Liver (tissue), 9 donors: ENCODE results near the gene SIL1. TPM values are rescaled to one million over a fixed set of nuclear protein-coding genes. Genes with fewer than 3 reads are reported as not detected.

ENCODE experiments used
- DNase-seq: peaks from one replicate; pipeline ENCODE4 v3.0.0-alpha.2; 2017; ENCODE audit warnings: low spot score
- H3K27ac ChIP-seq, 2 donors: one replicate each; pipeline ENCODE4 v1.7.0; 2013; ENCODE audit warnings: inconsistent platforms in 2 of 2, low read length in 2 of 2, control low read depth in 1 of 2, low read depth in 1 of 2, mild to moderate bottlenecking in 1 of 2
- H3K27me3 ChIP-seq, 4 donors: one replicate each; pipeline versions ENCODE4 v1.6.1 to v1.7.0; 2013; ENCODE audit warnings: low read length in 3 of 4, inconsistent platforms in 1 of 4, mild to moderate bottlenecking in 1 of 4, moderate library complexity in 1 of 4; ENCODE audit not compliant: control insufficient read depth in 4 of 4, insufficient read depth in 4 of 4
- H3K36me3 ChIP-seq, 4 donors: one replicate each; pipeline versions ENCODE4 v1.6.1 to v1.7.0; 2013; ENCODE audit warnings: low read length in 3 of 4, mild to moderate bottlenecking in 3 of 4, low read depth in 1 of 4, moderate library complexity in 1 of 4; ENCODE audit not compliant: control insufficient read depth in 4 of 4, insufficient read depth in 3 of 4
- H3K4me1 ChIP-seq, 4 donors: one replicate each; pipeline versions ENCODE4 v1.6.1 to v1.7.0; 2013; ENCODE audit warnings: low read length in 3 of 4, mild to moderate bottlenecking in 3 of 4, moderate library complexity in 1 of 4; ENCODE audit not compliant: control insufficient read depth in 4 of 4, insufficient read depth in 4 of 4
- H3K4me3 ChIP-seq, 3 donors: one replicate each; pipeline versions ENCODE4 v1.6.1 to v1.7.0; 2013; ENCODE audit warnings: low read length in 3 of 3, control low read depth in 1 of 3, low read depth in 1 of 3, mild to moderate bottlenecking in 1 of 3
- H3K9ac ChIP-seq, 2 donors: one replicate each; pipeline ENCODE4 v1.7.0; 2013; ENCODE audit warnings: low read length in 2 of 2, mild to moderate bottlenecking in 2 of 2, moderate library complexity in 2 of 2, control low read depth in 1 of 2, low read depth in 1 of 2
- H3K9me3 ChIP-seq, 4 donors: one replicate each; pipeline versions ENCODE4 v1.6.1 to v1.7.0; 2013; ENCODE audit warnings: low read length in 3 of 4; ENCODE audit not compliant: control insufficient read depth in 4 of 4
- ATF3 ChIP-seq: IDR thresholded peaks from 2 replicates; pipeline ENCODE4 v1.6.1; 2016; ENCODE audit warnings: antibody characterized with exemption
- EGR1 ChIP-seq, 2 donors: IDR thresholded peaks; 2 replicates each; pipeline ENCODE4 v1.6.1; 2016 to 2018; ENCODE audit warnings: antibody characterized with exemption in 2 of 2, low read depth in 2 of 2
- FOXA1 ChIP-seq: IDR thresholded peaks from 2 replicates; pipeline ENCODE4 v1.6.1; 2016; ENCODE audit warnings: antibody characterized with exemption
- FOXA2 ChIP-seq: IDR thresholded peaks from 2 replicates; pipeline ENCODE4 v1.6.1; 2016; ENCODE audit warnings: antibody characterized with exemption
- GABPA ChIP-seq, 2 donors: IDR thresholded peaks in 1 of 2; conservative IDR thresholded peaks in 1 of 2; 2 replicates each; pipeline ENCODE4 v1.6.1; 2016; ENCODE audit warnings: antibody characterized with exemption in 2 of 2, mild to moderate bottlenecking in 1 of 2, moderate library complexity in 1 of 2
- HNF4A ChIP-seq, 2 donors: conservative IDR thresholded peaks; 2 replicates each; pipeline ENCODE4 v1.6.1; 2016; ENCODE audit warnings: antibody characterized with exemption in 2 of 2, mild to moderate bottlenecking in 2 of 2
- HNF4G ChIP-seq: IDR thresholded peaks from 2 replicates; pipeline ENCODE4 v1.6.1; 2016; ENCODE audit warnings: antibody characterized with exemption
- JUND ChIP-seq, 2 donors: IDR thresholded peaks; 2 replicates each; pipeline ENCODE4 v1.6.1; 2016; ENCODE audit warnings: antibody characterized with exemption in 2 of 2
- NR2F2 ChIP-seq: IDR thresholded peaks from 2 replicates; pipeline ENCODE4 v1.6.1; 2016; ENCODE audit warnings: antibody characterized with exemption
- RAD21 ChIP-seq, 2 donors: IDR thresholded peaks; 2 replicates each; pipeline ENCODE4 v1.6.1; 2016; ENCODE audit warnings: antibody characterized with exemption in 2 of 2, mild to moderate bottlenecking in 2 of 2
- REST ChIP-seq: IDR thresholded peaks from 2 replicates; pipeline ENCODE4 v1.6.1; 2016; ENCODE audit warnings: antibody characterized with exemption, mild to moderate bottlenecking
- RXRA ChIP-seq, 2 donors: IDR thresholded peaks; 2 replicates each; pipeline ENCODE4 v1.6.1; 2017 to 2018; ENCODE audit warnings: antibody characterized with exemption in 2 of 2, mild to moderate bottlenecking in 1 of 2
- SP1 ChIP-seq: IDR thresholded peaks from 2 replicates; pipeline ENCODE4 v1.6.1; 2018; ENCODE audit warnings: antibody characterized with exemption, mild to moderate bottlenecking
- TAF1 ChIP-seq: conservative IDR thresholded peaks from 2 replicates; pipeline ENCODE4 v1.6.1; 2016; ENCODE audit warnings: antibody characterized with exemption, mild to moderate bottlenecking
- YY1 ChIP-seq: IDR thresholded peaks from 2 replicates; pipeline ENCODE4 v1.6.1; 2016; ENCODE audit warnings: antibody characterized with exemption, mild to moderate bottlenecking
- WGBS: extraction: QIAGEN DNeasy Blood & Tissue Kit; methylation state at CpG from one replicate; pipeline ENCODE4 v1.1.7; 2013; 5-methylcytosine and 5-hydroxymethylcytosine counted together
- polyA plus RNA-seq, 2 donors: library from polyadenylated mRNA; stranded (reverse) in 1 of 2; unstranded in 1 of 2; fragments of 200-250 nt in 1 of 2; fragments of >200 nt in 1 of 2; fragmentation: Nextera tagmentation in 1 of 2; extraction: Ambion mirVana in 1 of 2; gene quantifications; one replicate each; pipeline versions ENCODE4 v1.2.1 to v1.2.3, GENCODE V29; 2013 to 2015
- total RNA-seq, 2 donors: library from RNA; depleted of rRNA; stranded (reverse); fragments of >200 nt; gene quantifications; one replicate each; pipeline ENCODE4 v1.2.3, GENCODE V29; 2014
- TF ChIP-seq, protein P1 (sequence below): IDR thresholded peaks from 2 replicates; pipeline ENCODE4 v1.6.1; 2016; ENCODE audit warnings: antibody characterized with exemption
- donor health status: healthy.
- donor health status: healthy.
- donor health status: healthy.
- donor health status: healthy.
- donor health status: healthy.

SIL1 gene
- total and polyA plus RNA-seq, 4 donors, result 38.1 to 95.1 (median 76.2) TPM

GRCh38 chr5:138935466-138935865 is 262.7 kb downstream of the SIL1 start:
- WGBS, result 93% methylated on average over 10 of the region's 10 CpGs

DNA sequence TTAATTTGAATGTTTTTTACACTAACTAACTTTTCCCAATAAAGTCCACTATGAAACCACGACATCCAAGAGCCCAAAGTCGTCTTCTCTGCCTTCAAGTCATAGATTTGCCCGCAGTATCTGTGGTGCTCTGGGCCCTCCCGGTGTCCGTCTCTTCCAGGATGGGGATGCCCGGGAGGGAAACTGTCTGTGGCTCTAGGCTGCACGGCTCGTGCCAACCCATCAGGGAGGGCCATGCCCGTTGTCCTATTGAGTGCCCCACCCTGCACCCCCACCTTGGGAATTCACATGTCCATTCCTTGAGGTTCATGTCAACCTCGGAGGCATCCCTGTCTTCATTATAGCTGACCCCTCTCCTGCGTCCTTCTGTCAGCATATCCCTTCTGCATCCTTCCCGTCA is 263.2 kb downstream of the SIL1 start:
- Histone ChIP-seq H3K4me1 (peaks cover 0 to 9% (median 2%) of the 10 kb centered on the region in 4 donors), H3K9me3 (no peaks in the 10 kb centered on the region), H3K9ac (no peak overlapping the region), H3K36me3 (peaks cover 18 to 56% (median 34%) of the 10 kb centered on the region in 4 donors), H3K4me3 (no peak overlapping the region), H3K27ac (no peak overlapping the region), H3K27me3 (no peaks in the 10 kb centered on the region)
- 97% methylated on average over 12 of the region's 12 CpGs for WGBS
- TF ChIP-seq GABPA (IDR thresholded peaks at IDR 0.05 in 1 of 2, conservative IDR thresholded peaks at IDR 0.05 in 1 of 2) (no peak), HNF4G (no peak), YY1 (no peak), NR2F2 (no peak), TAF1 (no peak), FOXA1 (no peak), FOXA2 (no peak), RAD21 (IDR thresholded peaks at IDR 0.05) (no peak), ATF3 (no peak), EGR1 (IDR thresholded peaks at IDR 0.05; ENCODE audit: low read depth in 2 of 2) (no peak), HNF4A (conservative IDR thresholded peaks at IDR 0.05) (no peak), SP1 (no peak), JUND (IDR thresholded peaks at IDR 0.05) (no peak), RXRA (IDR thresholded peaks at IDR 0.05) (no peak), REST (no peak)
- TF ChIP-seq, protein P1, sequence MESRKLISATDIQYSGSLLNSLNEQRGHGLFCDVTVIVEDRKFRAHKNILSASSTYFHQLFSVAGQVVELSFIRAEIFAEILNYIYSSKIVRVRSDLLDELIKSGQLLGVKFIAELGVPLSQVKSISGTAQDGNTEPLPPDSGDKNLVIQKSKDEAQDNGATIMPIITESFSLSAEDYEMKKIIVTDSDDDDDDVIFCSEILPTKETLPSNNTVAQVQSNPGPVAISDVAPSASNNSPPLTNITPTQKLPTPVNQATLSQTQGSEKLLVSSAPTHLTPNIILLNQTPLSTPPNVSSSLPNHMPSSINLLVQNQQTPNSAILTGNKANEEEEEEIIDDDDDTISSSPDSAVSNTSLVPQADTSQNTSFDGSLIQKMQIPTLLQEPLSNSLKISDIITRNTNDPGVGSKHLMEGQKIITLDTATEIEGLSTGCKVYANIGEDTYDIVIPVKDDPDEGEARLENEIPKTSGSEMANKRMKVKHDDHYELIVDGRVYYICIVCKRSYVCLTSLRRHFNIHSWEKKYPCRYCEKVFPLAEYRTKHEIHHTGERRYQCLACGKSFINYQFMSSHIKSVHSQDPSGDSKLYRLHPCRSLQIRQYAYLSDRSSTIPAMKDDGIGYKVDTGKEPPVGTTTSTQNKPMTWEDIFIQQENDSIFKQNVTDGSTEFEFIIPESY, result no peak
- peak; percentile 30 for DNase-seq

More at GRCh38 chr5:138935466-138935865, 262.7 kb downstream of the SIL1 start:
- H3K4me1 ChIP-seq, result peaks cover 0 to 9% (median 2%) of the 10 kb centered on the region in 4 donors
- TF ChIP-seq REST, result no peak
- no peaks in the 10 kb centered on the region for H3K9me3 ChIP-seq
- no peak overlapping the region for H3K9ac ChIP-seq
- no peaks in the 10 kb centered on the region for H3K27me3 ChIP-seq
- no peak for DNase-seq
- H3K36me3 ChIP-seq, result peaks cover 14 to 51% (median 32%) of the 10 kb centered on the region in 4 donors
- H3K27ac ChIP-seq, result no peak overlapping the region
- H3K4me3 ChIP-seq, result no peak overlapping the region
